HG03439 (cell line): ENCODE measurements around the gene SLC6A9.

Experiments
- ATAC-seq: cut with Tn5 transposase; IDR thresholded peaks from one replicate; pipeline ENCODE4 v1.9.1; 2021; ENCODE audit warnings: mild to moderate bottlenecking, moderate library complexity; ENCODE audit not compliant: unreplicated experiment

SLC6A9 gene

DNA sequence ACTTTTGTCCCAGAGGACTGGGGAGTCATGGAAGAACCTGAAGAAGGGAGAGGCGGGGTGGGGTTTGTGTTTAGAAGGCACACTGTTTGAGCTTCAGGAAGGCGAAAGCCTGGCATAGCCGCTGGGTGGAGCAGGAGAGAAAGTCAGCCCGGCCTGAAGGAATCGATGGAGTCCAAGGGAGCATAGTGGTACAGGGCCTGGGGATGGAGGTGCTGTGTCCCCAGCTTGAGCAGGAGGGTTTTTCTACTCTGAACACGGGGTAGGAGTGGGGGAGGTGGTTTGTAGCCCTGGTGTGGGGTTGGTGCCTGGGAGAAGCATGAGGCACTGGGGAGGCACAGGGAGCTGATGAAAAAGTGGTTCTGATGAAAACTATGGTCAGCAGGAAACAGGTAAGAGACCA lies 44.5 kb downstream of the SLC6A9 start:
- ATAC-seq = no peak

- no peak for ATAC-seq
Measured at GRCh38 chr1:43985984-43986595, 45.2 kb downstream of the SLC6A9 start.

DNA sequence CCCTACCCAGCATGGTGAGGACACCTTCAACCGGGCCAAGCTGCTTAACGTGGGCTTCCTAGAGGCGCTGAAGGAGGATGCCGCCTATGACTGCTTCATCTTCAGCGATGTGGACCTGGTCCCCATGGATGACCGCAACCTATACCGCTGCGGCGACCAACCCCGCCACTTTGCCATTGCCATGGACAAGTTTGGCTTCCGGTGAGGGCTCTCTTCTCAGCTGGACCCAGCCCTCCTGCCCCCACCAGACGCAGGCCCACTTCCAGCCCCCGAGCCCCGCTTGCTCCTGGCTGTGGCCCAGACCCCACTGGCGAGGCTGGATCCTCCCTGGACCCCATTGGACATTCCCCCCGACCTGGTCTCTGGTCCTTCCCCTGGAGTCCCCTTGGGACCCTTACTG lies 46.4 kb downstream of the SLC6A9 start:
- ATAC-seq = no peak

- no peak for ATAC-seq
Measured at GRCh38 chr1:43983253-43983899, 47.9 kb downstream of the SLC6A9 start.

- ATAC-seq = no peak
Measured at GRCh38 chr1:43982808-43983207, 48.5 kb downstream of the SLC6A9 start.

DNA sequence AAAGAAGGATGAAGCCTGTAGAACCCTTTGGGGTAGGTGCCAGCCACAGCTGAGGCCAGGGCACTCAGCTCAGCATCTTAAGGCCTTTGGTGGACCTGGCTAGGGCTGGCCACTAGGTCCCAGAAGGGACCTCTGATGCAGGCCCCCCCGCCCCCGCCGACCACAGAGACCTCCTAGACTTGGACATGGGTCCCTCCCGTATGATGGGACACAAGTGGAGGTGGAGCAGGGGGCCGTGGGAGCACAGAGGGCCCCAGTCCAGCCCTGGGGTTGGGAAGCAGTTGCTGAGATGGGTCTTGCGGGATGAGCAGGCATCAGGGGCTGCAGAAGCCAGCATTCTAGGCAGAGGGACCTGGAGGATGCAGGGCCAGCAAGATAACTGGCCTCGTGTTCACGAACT lies 49.0 kb downstream of the SLC6A9 start:
- ATAC-seq = no peak

GRCh38 chr1:43981636-43982035 lies 49.6 kb downstream of the SLC6A9 start:
- ATAC-seq = no peak

DNA sequence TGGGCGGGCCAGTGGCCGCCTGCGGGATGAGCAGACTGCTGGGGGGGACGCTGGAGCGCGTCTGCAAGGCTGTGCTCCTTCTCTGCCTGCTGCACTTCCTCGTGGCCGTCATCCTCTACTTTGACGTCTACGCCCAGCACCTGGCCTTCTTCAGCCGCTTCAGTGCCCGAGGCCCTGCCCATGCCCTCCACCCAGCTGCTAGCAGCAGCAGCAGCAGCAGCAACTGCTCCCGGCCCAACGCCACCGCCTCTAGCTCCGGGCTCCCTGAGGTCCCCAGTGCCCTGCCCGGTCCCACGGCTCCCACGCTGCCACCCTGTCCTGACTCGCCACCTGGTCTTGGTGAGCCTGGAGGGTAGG lies 50.1 kb downstream of the SLC6A9 start:
- no peak for ATAC-seq

- no peak for ATAC-seq
Measured at GRCh38 chr1:43980255-43981134, 50.8 kb downstream of the SLC6A9 start.

GRCh38 chr1:43979528-43980254 lies 51.6 kb downstream of the SLC6A9 start:
- ATAC-seq = no peak

- ATAC-seq = no peak
Measured at GRCh38 chr1:43979261-43979527, 52.1 kb downstream of the SLC6A9 start.

DNA sequence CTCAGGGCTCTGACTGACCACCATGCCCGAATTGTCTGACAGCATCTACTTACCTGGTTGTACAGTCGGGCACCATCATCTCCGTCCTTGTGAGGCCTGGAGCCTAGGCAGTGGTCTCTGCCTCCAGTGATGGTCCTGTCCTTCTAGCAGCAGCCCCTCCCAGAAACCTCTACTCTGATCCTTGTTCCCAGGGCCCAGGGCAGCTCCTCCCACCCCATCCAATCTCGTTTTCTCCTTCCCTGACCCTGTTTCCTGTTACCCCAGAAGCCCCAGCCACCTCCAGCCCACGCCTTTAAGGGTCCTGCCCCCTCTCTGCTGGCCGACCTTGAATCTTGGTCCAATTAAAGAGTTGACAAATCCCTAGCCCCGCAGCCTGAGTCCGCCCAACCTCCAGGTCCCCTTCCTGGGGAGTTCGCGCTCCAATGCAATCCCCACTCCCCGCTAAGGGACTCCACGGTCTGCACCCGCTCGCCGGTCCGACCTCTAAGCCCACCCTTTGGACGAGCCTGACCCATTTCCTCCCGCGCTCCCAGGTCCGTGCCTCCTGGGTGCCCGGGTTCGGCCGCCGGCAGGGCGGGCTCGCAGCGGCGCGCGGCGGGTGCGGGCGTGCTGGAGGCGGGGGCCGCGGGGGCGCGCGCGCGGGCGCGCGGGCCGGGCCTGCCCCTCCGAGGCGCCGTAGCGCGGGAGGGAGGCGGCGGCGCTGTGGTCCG lies 52.6 kb downstream of the SLC6A9 start, which contains the start of gene B4GALT2:
Gene B4GALT2, plus strand, starts transcription at position 660 of the 710 bp plus-strand sequence. CDS start 1,951 bp downstream, outside the sequence.
- no peak for ATAC-seq

DNA sequence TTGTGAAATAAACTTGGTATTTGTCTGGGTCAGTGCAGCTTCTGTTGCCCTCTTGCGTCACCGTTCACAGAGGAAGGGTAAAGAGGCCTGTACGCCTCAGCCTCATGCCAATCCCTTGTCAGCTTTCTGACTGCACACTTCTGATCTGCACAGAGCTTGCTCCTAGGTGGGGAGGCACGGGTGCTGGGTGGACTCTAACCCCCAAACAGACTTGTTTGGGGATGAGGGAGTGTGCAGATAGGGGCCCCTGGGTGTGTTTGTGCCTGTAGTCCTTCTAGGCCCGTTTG lies 53.1 kb downstream of the SLC6A9 start:
- no peak for ATAC-seq

- ATAC-seq = no peak
Measured at GRCh38 chr1:43977376-43978263, 53.6 kb downstream of the SLC6A9 start.

- ATAC-seq = no peak
Measured at GRCh38 chr1:43976890-43977289, 54.4 kb downstream of the SLC6A9 start.

- ATAC-seq = no peak
Measured at GRCh38 chr1:43976045-43976444, 55.2 kb downstream of the SLC6A9 start.

- no peak for ATAC-seq
Measured at GRCh38 chr1:43975249-43975961, 55.9 kb downstream of the SLC6A9 start.

GRCh38 chr1:43974443-43975248 lies 56.6 kb downstream of the SLC6A9 start, which contains the start of gene ATP6V0B:
ATP6V0B (plus strand) TSS chr1:43974960; CDS start chr1:43975041, 81 bp downstream.
- ATAC-seq = peak; percentile 63
